H9 (cell line): ENCODE data around the gene COL18A1. TPM values are rescaled to one million over a fixed set of nuclear protein-coding genes. Genes with fewer than 3 reads are reported as not detected.
A peak's percentile ranks its signal among the peaks of the same experiment; 100 is the strongest.

Source experiments
- DNase-seq: peaks from one replicate; pipeline ENCODE4 v3.0.0-alpha.2; 2017
- H2AFZ ChIP-seq: one replicate; pipeline ENCODE4 v1.6.1; 2013; ENCODE audit warnings: mild to moderate bottlenecking, low read length, control low read depth, moderate library complexity
- H2AK5ac ChIP-seq: 2 replicates; pipeline ENCODE4 v1.6.1; 2013; ENCODE audit warnings: low read length, control low read depth, mixed read lengths; ENCODE audit not compliant: insufficient read length
- H2BK120ac ChIP-seq: one replicate; pipeline ENCODE4 v1.6.1; 2013; ENCODE audit warnings: low read depth, mild to moderate bottlenecking, low read length, control low read depth, inconsistent platforms; ENCODE audit not compliant: poor library complexity, severe bottlenecking
- H2BK12ac ChIP-seq: 2 replicates; pipeline ENCODE4 v1.6.1; 2013; ENCODE audit warnings: low read length, control low read depth, mixed read lengths, low read depth; ENCODE audit not compliant: insufficient read length
- H2BK15ac ChIP-seq: 2 replicates; pipeline ENCODE4 v1.6.1; 2013; ENCODE audit warnings: low read depth, low read length, control low read depth
- H2BK20ac ChIP-seq: one replicate; pipeline ENCODE4 v1.6.1; 2013; ENCODE audit warnings: low read depth, mild to moderate bottlenecking, low read length, control low read depth, inconsistent platforms; ENCODE audit not compliant: poor library complexity, severe bottlenecking
- H2BK5ac ChIP-seq: 2 replicates; pipeline ENCODE4 v1.6.1; 2013; ENCODE audit warnings: low read length, control low read depth, mixed read lengths; ENCODE audit not compliant: insufficient read length
- H3K14ac ChIP-seq: 2 replicates; pipeline ENCODE4 v1.6.1; 2013; ENCODE audit warnings: low read length, control low read depth; ENCODE audit not compliant: insufficient read depth
- H3K18ac ChIP-seq: 2 replicates; pipeline ENCODE4 v1.6.1; 2013; ENCODE audit warnings: low read depth, mild to moderate bottlenecking, mixed read lengths, low read length, control low read depth; ENCODE audit not compliant: insufficient read length
- H3K23ac ChIP-seq: 2 replicates; pipeline ENCODE4 v1.6.1; 2013; ENCODE audit warnings: low read length, control low read depth, mixed read lengths, low read depth; ENCODE audit not compliant: insufficient read length
- H3K23me2 ChIP-seq: 2 replicates; pipeline ENCODE4 v1.6.1; 2013; ENCODE audit warnings: low read depth, mild to moderate bottlenecking, mixed read lengths, low read length, control low read depth; ENCODE audit not compliant: insufficient read length, poor library complexity, severe bottlenecking
- H3K27ac ChIP-seq: 2 replicates; pipeline ENCODE4 v1.5.1; 2013; ENCODE audit warnings: low read length, control low read depth, mixed read lengths, low read depth; ENCODE audit not compliant: insufficient read length
- H3K27me3 ChIP-seq: 2 replicates; pipeline ENCODE4 v1.6.1; 2013; ENCODE audit warnings: low read length, control low read depth, inconsistent platforms; ENCODE audit not compliant: insufficient read depth
- H3K4ac ChIP-seq: 2 replicates; pipeline ENCODE4 v1.6.1; 2013; ENCODE audit warnings: low read depth, mild to moderate bottlenecking, control low read depth, inconsistent platforms, low read length, moderate library complexity
- H3K4me1 ChIP-seq: 2 replicates; pipeline ENCODE4 v1.6.1; 2013; ENCODE audit warnings: low read length, control low read depth, inconsistent platforms; ENCODE audit not compliant: insufficient read depth
- H3K4me2 ChIP-seq: 2 replicates; pipeline ENCODE4 v1.6.1; 2013; ENCODE audit warnings: low read length, control low read depth, mixed read lengths; ENCODE audit not compliant: insufficient read length, insufficient read depth
- H3K56ac ChIP-seq: 2 replicates; pipeline ENCODE4 v1.6.1; 2013; ENCODE audit warnings: low read depth, mild to moderate bottlenecking, mixed read lengths, low read length, control low read depth; ENCODE audit not compliant: insufficient read length
- H3K79me1 ChIP-seq: 2 replicates; pipeline ENCODE4 v1.6.1; 2013; ENCODE audit warnings: low read depth, mild to moderate bottlenecking, moderate library complexity, low read length, control low read depth, inconsistent platforms; ENCODE audit not compliant: insufficient read depth, poor library complexity, severe bottlenecking
- H3K79me2 ChIP-seq: 2 replicates; pipeline ENCODE4 v1.6.1; 2013; ENCODE audit warnings: low read length, control low read depth, inconsistent platforms; ENCODE audit not compliant: insufficient read depth
- H3K9ac ChIP-seq: 2 replicates; pipeline ENCODE4 v1.6.1; 2013; ENCODE audit warnings: low read length, control low read depth, mixed read lengths; ENCODE audit not compliant: insufficient read length; ENCODE audit errors: extremely low read depth
- H3K9me3 ChIP-seq: one replicate; pipeline ENCODE4 v1.6.1; 2013; ENCODE audit warnings: low read depth, low read length, inconsistent platforms; ENCODE audit not compliant: control insufficient read depth
- H3T11ph ChIP-seq: one replicate; pipeline ENCODE4 v1.6.1; 2013; ENCODE audit warnings: mild to moderate bottlenecking, low read length, control low read depth, inconsistent platforms
- H4K20me1 ChIP-seq: one replicate; pipeline ENCODE4 v1.6.1; 2013; ENCODE audit not compliant: control insufficient read depth, insufficient read length, insufficient read depth
- H4K5ac ChIP-seq: 2 replicates; pipeline ENCODE4 v1.6.1; 2013; ENCODE audit warnings: low read depth, mild to moderate bottlenecking, mixed read lengths, low read length, control low read depth; ENCODE audit not compliant: insufficient read length
- H4K8ac ChIP-seq: replicated peaks from 2 replicates; pipeline ENCODE4 v1.6.1; 2013; ENCODE audit warnings: low read length, control low read depth, mixed read lengths, low read depth; ENCODE audit not compliant: insufficient read length
- H4K91ac ChIP-seq: 2 replicates; pipeline ENCODE4 v1.6.1; 2013; ENCODE audit warnings: low read depth, mild to moderate bottlenecking, moderate library complexity, mixed read lengths, low read length, control low read depth; ENCODE audit not compliant: insufficient read length
- H3K27ac Mint-ChIP-seq, 3 experiments: 2 replicates in 2 of 3; 3 replicates in 1 of 3; pipeline ENCODE4 v1.8.0; 2020 to 2021; ENCODE audit warnings: mixed read lengths in 3 of 3, mild to moderate bottlenecking in 1 of 3, moderate library complexity in 1 of 3
- H3K27me3 Mint-ChIP-seq: 2 replicates; pipeline ENCODE4 v1.8.0; 2021; ENCODE audit warnings: low read depth, mild to moderate bottlenecking, moderate library complexity, mixed read lengths
- H3K36me3 Mint-ChIP-seq, 3 experiments: 2 replicates in 2 of 3; 3 replicates in 1 of 3; pipeline ENCODE4 v1.8.0; 2020 to 2021; ENCODE audit warnings: low read depth in 3 of 3, mixed read lengths in 3 of 3; ENCODE audit not compliant: insufficient read depth in 1 of 3
- H3K4me1 Mint-ChIP-seq, 2 experiments: 2 replicates each; pipeline ENCODE4 v1.8.0; 2020; ENCODE audit warnings: mixed read lengths in 2 of 2
- H3K4me3 Mint-ChIP-seq, 2 experiments: 2 replicates in 1 of 2; 3 replicates in 1 of 2; pipeline ENCODE4 v1.8.0; 2020 to 2021; ENCODE audit warnings: mild to moderate bottlenecking in 2 of 2, mixed read lengths in 2 of 2, moderate library complexity in 1 of 2
- H3K9me3 Mint-ChIP-seq, 2 experiments: 2 replicates in 1 of 2; 3 replicates in 1 of 2; pipeline ENCODE4 v1.8.0; 2020; ENCODE audit warnings: mild to moderate bottlenecking in 2 of 2, mixed read lengths in 2 of 2, moderate library complexity in 1 of 2
- WGBS: extraction: QIAGEN DNeasy Blood & Tissue Kit; methylation state at CpG from one replicate; pipeline ENCODE4 v1.1.7; 2013; ENCODE audit warnings: missing lambda C conversion rate, low lambda C conversion rate, mixed read lengths; ENCODE audit not compliant: insufficient read length; ENCODE audit errors: extremely low coverage; 5-methylcytosine and 5-hydroxymethylcytosine counted together
- total RNA-seq: library from RNA; stranded (reverse); gene quantifications from 2 replicates; pipeline ENCODE4 v1.2.1, GENCODE V29; 2021
- TF ChIP-seq, protein P1 (sequence below): fragments of 200-600 bp; sonication (generic); conservative IDR thresholded peaks from 3 replicates; pipeline ENCODE4 v1.8.0; 2021; ENCODE audit warnings: antibody characterized with exemption, mild to moderate bottlenecking

The COL18A1 gene
- total RNA-seq, 1 experiment from 2014 or later: 232 TPM

DNA sequence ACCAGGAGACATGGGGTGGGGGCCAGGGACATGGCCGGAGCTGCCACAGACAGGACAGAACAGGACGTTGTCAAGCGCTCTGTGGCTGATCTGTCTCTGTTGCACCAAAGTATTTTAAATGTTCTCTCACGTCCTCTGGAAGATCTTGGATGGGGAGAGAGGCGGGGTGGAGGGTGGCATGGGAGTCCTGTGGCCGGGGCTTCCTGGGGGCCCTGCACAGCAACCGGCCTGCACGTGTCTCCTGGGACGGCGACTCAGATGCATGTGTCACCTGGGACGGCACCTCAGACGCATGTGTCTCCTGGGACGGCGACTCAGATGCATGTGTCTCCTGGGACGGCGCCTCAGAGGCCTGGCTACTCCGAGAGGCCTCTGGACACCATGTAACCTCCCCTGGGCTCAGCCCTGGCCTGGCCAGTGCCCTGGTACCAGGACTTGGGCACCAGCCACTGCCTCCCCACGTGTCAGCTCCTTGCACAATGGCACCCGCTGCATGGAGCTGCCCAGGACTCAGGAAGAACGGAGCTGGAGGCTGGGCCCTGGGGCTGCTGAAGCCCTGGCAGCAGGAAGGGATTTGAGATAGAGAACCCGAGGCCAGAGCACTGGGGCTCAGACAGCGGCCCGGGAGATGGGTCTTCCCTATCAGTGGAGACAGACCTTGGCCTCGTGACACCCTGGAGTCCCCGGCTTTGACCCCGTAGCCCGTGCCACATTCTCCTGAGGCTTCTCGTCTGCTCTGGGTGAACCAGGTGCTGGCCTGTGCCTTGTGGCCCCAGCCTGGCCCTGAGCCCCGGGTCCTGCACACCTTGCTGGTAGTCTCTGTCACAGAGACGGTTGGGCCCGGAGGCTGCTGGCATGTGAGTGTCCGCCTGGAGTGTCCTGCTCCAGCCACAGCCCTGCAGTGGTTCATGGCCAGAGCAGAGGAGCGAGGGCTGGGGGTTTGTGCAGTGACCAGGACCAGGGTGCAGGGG is 152.0 kb downstream of the COL18A1 start:
- no peaks in the 10 kb centered on the region for H4K20me1 ChIP-seq
- Mint-ChIP-seq H3K27ac (no peak overlapping the region), H3K4me3 (no peak overlapping the region), H3K27me3 (peaks cover 15% of the 10 kb centered on the region), H3K4me1 (peaks cover 19 to 23% of the 10 kb centered on the region in 2 experiments), H3K9me3 (no peaks in the 10 kb centered on the region), H3K36me3 (no peaks in the 10 kb centered on the region)
- no peak overlapping the region for H2BK20ac ChIP-seq
- no peak overlapping the region for H2AK5ac ChIP-seq
- H3T11ph ChIP-seq: no peak overlapping the region
- H3K4ac ChIP-seq: no peak overlapping the region
- no peak overlapping the region for H3K14ac ChIP-seq
- H3K79me2 ChIP-seq: no peaks in the 10 kb centered on the region
- no peak overlapping the region for H2BK120ac ChIP-seq
- no peak overlapping the region for H3K56ac ChIP-seq
- no peak overlapping the region for H3K18ac ChIP-seq
- H2BK12ac ChIP-seq: no peak overlapping the region
- no peak overlapping the region for H4K5ac ChIP-seq
- no peak overlapping the region for H2AFZ ChIP-seq
- no peaks in the 10 kb centered on the region for H3K23me2 ChIP-seq
- H2BK15ac ChIP-seq: no peak overlapping the region
- no peaks in the 10 kb centered on the region for H3K79me1 ChIP-seq
- TF ChIP-seq, protein P1, sequence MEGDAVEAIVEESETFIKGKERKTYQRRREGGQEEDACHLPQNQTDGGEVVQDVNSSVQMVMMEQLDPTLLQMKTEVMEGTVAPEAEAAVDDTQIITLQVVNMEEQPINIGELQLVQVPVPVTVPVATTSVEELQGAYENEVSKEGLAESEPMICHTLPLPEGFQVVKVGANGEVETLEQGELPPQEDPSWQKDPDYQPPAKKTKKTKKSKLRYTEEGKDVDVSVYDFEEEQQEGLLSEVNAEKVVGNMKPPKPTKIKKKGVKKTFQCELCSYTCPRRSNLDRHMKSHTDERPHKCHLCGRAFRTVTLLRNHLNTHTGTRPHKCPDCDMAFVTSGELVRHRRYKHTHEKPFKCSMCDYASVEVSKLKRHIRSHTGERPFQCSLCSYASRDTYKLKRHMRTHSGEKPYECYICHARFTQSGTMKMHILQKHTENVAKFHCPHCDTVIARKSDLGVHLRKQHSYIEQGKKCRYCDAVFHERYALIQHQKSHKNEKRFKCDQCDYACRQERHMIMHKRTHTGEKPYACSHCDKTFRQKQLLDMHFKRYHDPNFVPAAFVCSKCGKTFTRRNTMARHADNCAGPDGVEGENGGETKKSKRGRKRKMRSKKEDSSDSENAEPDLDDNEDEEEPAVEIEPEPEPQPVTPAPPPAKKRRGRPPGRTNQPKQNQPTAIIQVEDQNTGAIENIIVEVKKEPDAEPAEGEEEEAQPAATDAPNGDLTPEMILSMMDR: no peak
- no CpG with 5 or more reads among the region's 33 CpGs for WGBS
- no peak overlapping the region for H4K8ac ChIP-seq
- H4K91ac ChIP-seq: no peak overlapping the region
- DNase-seq: peak; percentile 29
- H3K27ac ChIP-seq: no peak overlapping the region
- H3K27me3 ChIP-seq: no peaks in the 10 kb centered on the region
- no peak overlapping the region for H2BK5ac ChIP-seq
- H3K9me3 ChIP-seq: no peaks in the 10 kb centered on the region
- no peak overlapping the region for H3K9ac ChIP-seq
- no peak overlapping the region for H3K23ac ChIP-seq
- H3K4me2 ChIP-seq: no peak overlapping the region
- no peaks in the 10 kb centered on the region; the same call in 1 of the 2 replicates for H3K4me1 ChIP-seq
